IMR-90 (cell line): ENCODE measurements around the gene SPTLC1. TPM values are rescaled to one million over a fixed set of nuclear protein-coding genes. Genes with fewer than 3 reads are reported as not detected.
A peak's percentile ranks its signal among the peaks of the same experiment; 100 is the strongest.

Experiments used
- ATAC-seq: fragments of 200-7000 bp; cut with Tn5 transposase; 2 replicates; pipeline ENCODE4 v1.9.1; 2020; ENCODE audit warnings: low read depth, mild to moderate bottlenecking, moderate library complexity
- BruUV-seq: library from RNA; stranded (reverse); fragments of 400-500 nt; replicated peaks from 2 replicates; lab custom pipeline; 2021; lab: Mats Ljungman, UMichigan
- CTCF ChIA-PET: fragments of 300-600 bp; formaldehyde crosslinking; extraction: SDS; loops from one replicate; lab custom pipeline; 2021; ENCODE audit warnings: antibody characterized with exemption; lab: Yijun Ruan, JAX
- POLR2A ChIA-PET: fragments of 300-600 bp; sonication (Branson Sonifier 250); formaldehyde crosslinking; loops from one replicate; lab custom pipeline; 2022; ENCODE audit warnings: antibody characterized with exemption; ENCODE audit not compliant: unreplicated experiment; lab: Charles Lee
- DNase-seq: peaks from one replicate; pipeline ENCODE4 v3.0.0; 2013
- H2AFZ ChIP-seq: replicated peaks from 2 replicates; pipeline ENCODE3; 2013; ENCODE audit warnings: low read length, mild to moderate bottlenecking; ENCODE audit not compliant: poor library complexity
- H2AK5ac ChIP-seq: 2 replicates; pipeline ENCODE4 v1.6.1; 2013; ENCODE audit warnings: low read depth, low read length, inconsistent platforms
- H2AK9ac ChIP-seq: replicated peaks from 2 replicates; pipeline ENCODE3; 2013; ENCODE audit warnings: mild to moderate bottlenecking, low read depth, low read length, moderate library complexity; ENCODE audit not compliant: poor library complexity
- H2BK120ac ChIP-seq: 2 replicates; pipeline ENCODE4 v1.6.1; 2013; ENCODE audit warnings: low read depth, low read length, inconsistent platforms
- H2BK15ac ChIP-seq: 3 replicates; pipeline ENCODE4 v1.6.1; 2013; ENCODE audit warnings: low read depth, low read length, inconsistent platforms
- H2BK20ac ChIP-seq: 2 replicates; pipeline ENCODE4 v1.6.1; 2013; ENCODE audit warnings: low read depth, mild to moderate bottlenecking, inconsistent platforms, low read length, moderate library complexity
- H2BK5ac ChIP-seq: 2 replicates; pipeline ENCODE4 v1.6.1; 2013; ENCODE audit warnings: mild to moderate bottlenecking, low read depth, low read length, inconsistent platforms; ENCODE audit not compliant: poor library complexity, severe bottlenecking
- H3K14ac ChIP-seq: replicated peaks from 2 replicates; pipeline ENCODE4 v1.6.1; 2013; ENCODE audit warnings: low read depth, low read length, inconsistent platforms
- H3K18ac ChIP-seq: 2 replicates; pipeline ENCODE4 v1.6.1; 2013; ENCODE audit warnings: low read depth, low read length, control low read depth
- H3K23ac ChIP-seq: 2 replicates; pipeline ENCODE4 v1.6.1; 2013; ENCODE audit warnings: low read depth, low read length, inconsistent platforms
- H3K27ac ChIP-seq: 2 replicates; pipeline ENCODE4 v1.5.1; 2013; ENCODE audit warnings: mild to moderate bottlenecking, control low read depth, low read length; ENCODE audit not compliant: insufficient read depth
- H3K27me3 ChIP-seq: 2 replicates; pipeline ENCODE4 v1.6.1; 2013; ENCODE audit warnings: low read length; ENCODE audit not compliant: control insufficient read depth, insufficient read depth
- H3K36me3 ChIP-seq: 2 replicates; pipeline ENCODE4 v1.6.1; 2013; ENCODE audit warnings: low read length, mixed read lengths; ENCODE audit not compliant: control insufficient read depth, insufficient read depth
- H3K4ac ChIP-seq: 2 replicates; pipeline ENCODE4 v1.6.1; 2013; ENCODE audit warnings: low read depth, low read length, inconsistent platforms
- H3K4me1 ChIP-seq: 2 replicates; pipeline ENCODE4 v1.6.1; 2013; ENCODE audit warnings: low read length, mixed read lengths; ENCODE audit not compliant: control insufficient read depth, insufficient read depth
- H3K4me2 ChIP-seq: 2 replicates; pipeline ENCODE4 v1.6.1; 2013; ENCODE audit warnings: low read depth, mild to moderate bottlenecking, control low read depth, low read length, moderate library complexity
- H3K4me3 ChIP-seq: 2 replicates; pipeline ENCODE4 v1.5.1; 2013; ENCODE audit warnings: low read depth, mild to moderate bottlenecking, control low read depth, low read length, moderate library complexity; ENCODE audit not compliant: insufficient read depth
- H3K56ac ChIP-seq: 2 replicates; pipeline ENCODE4 v1.6.1; 2013; ENCODE audit warnings: low read length, inconsistent platforms; ENCODE audit not compliant: insufficient read depth; ENCODE audit errors: extremely low read depth
- H3K79me1 ChIP-seq, 2 experiments: 2 replicates each; pipeline ENCODE4 v1.6.1; 2013; ENCODE audit warnings: low read length in 2 of 2, inconsistent platforms in 1 of 2, low read depth in 1 of 2
- H3K9ac ChIP-seq: 2 replicates; pipeline ENCODE4 v1.6.1; 2013; ENCODE audit warnings: low read depth, low read length, control low read depth
- H3K9me1 ChIP-seq: 2 replicates; pipeline ENCODE4 v1.6.1; 2013; ENCODE audit warnings: low read length, inconsistent platforms; ENCODE audit not compliant: insufficient read depth
- H3K9me3 ChIP-seq: 2 replicates; pipeline ENCODE4 v1.6.1; 2013; ENCODE audit warnings: low read length; ENCODE audit not compliant: control insufficient read depth, insufficient read depth
- H4K20me1 ChIP-seq: 2 replicates; pipeline ENCODE4 v1.6.1; 2013; ENCODE audit warnings: low read length, inconsistent platforms; ENCODE audit not compliant: insufficient read depth
- H4K5ac ChIP-seq: 2 replicates; pipeline ENCODE4 v1.6.1; 2013; ENCODE audit warnings: mild to moderate bottlenecking, low read depth, low read length, control low read depth
- H4K8ac ChIP-seq, 2 experiments: 2 replicates each; pipeline ENCODE4 v1.6.1; 2013; ENCODE audit warnings: low read depth in 2 of 2, low read length in 2 of 2, control low read depth in 1 of 2, inconsistent platforms in 1 of 2
- H4K91ac ChIP-seq: 2 replicates; pipeline ENCODE4 v1.6.1; 2013; ENCODE audit warnings: low read depth, low read length, inconsistent platforms; ENCODE audit not compliant: insufficient read depth
- BHLHE40 ChIP-seq: fragments of 150-350 bp; IDR thresholded peaks from 2 replicates; pipeline ENCODE4 v1.6.1; 2016; ENCODE audit warnings: mild to moderate bottlenecking, low read depth, low read length
- CEBPB ChIP-seq: IDR thresholded peaks from 2 replicates; pipeline ENCODE4 v1.6.1; 2012; ENCODE audit warnings: low read depth, low read length, improper control_type of control experiment
- FOS ChIP-seq: fragments of 150-350 bp; IDR thresholded peaks from 2 replicates; pipeline ENCODE4 v1.6.1; 2016; ENCODE audit warnings: low read depth, low read length
- MXI1 ChIP-seq: IDR thresholded peaks from 2 replicates; pipeline ENCODE4 v1.6.1; 2012; ENCODE audit warnings: low read depth, mild to moderate bottlenecking, low read length, moderate library complexity, borderline replicate concordance
- RAD21 ChIP-seq: IDR thresholded peaks from 2 replicates; pipeline ENCODE4 v1.6.1; 2012; ENCODE audit warnings: low read length, improper control_type of control experiment
- WGBS, 2 experiments: methylation state at CpG; one replicate each; pipeline versions ENCODE4 v1.1.5 to v1.1.7; 2013; ENCODE audit warnings: missing lambda C conversion rate in 2 of 2; ENCODE audit not compliant: insufficient read length in 1 of 2; ENCODE audit errors: extremely low coverage in 2 of 2; 5-methylcytosine and 5-hydroxymethylcytosine counted together
- dilution Hi-C: fragments of 300-500 bp; cut with HindIII; formaldehyde crosslinking; loops from one replicate; pipeline ENCODE4 v1.14.3; 2018; ENCODE audit warnings: low sequenced_read_pairs; ENCODE audit not compliant: unreplicated experiment
- in situ Hi-C: fragments of 300-500 bp; cut with MboI; formaldehyde crosslinking; loops from 3 replicates; pipeline ENCODE4 v1.14.3; 2019; ENCODE audit warnings: low sequenced_read_pairs, inconsistent platforms, mixed read lengths
- intact Hi-C: fragments of 100-400 bp; cut with micrococcal nuclease; formaldehyde crosslinking; loops from 2 replicates; pipeline ENCODE4 v1.10.0; 2022
- polyA plus RNA-seq, 3 experiments: library from polyadenylated mRNA; depleted of rRNA; stranded (reverse); fragments of >200 nt; gene quantifications; 2 replicates each; pipeline ENCODE4 v1.2.3, GENCODE V29; 2012; ENCODE audit warnings: low replicate concordance in 1 of 3
- total RNA-seq: library from RNA; depleted of rRNA; stranded (reverse); fragments of >200 nt; gene quantifications from 2 replicates; pipeline ENCODE4 v1.2.3, GENCODE V29; 2012
- TF ChIP-seq, protein P1 (sequence below): fragments of 150-350 bp; IDR thresholded peaks from 2 replicates; pipeline ENCODE4 v1.6.1; 2016; ENCODE audit warnings: low read depth, mild to moderate bottlenecking, low read length, moderate library complexity, borderline replicate concordance

The SPTLC1 gene
- total and polyA plus RNA-seq, 2 of the 4 experiments (the other 2 are of a cell fraction): 65.7 to 92.7 TPM

DNA sequence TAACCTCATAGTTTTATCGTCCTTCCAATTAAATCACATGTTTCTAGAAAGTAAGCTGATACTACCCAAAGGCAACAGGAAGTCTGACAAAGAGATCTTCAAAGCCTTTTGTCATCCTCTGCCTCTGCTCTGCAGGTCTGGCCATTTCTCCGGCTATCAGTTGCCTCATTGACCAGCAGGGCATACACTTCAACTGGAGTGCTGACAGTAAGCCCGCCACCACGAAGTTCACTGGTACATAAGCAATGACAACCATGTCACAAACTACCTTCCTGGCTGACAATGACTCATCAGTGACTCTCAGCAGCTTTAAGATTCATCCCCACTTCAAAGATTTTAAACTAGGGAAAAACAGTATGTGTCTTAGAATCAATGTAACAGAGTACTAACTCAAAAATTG is 20.6 kb downstream of the SPTLC1 start:
- Histone ChIP-seq H4K8ac (no peak overlapping the region), H2BK20ac (no peak overlapping the region), H3K14ac (no peak overlapping the region), H2BK15ac (no peak overlapping the region), H3K18ac (no peak overlapping the region), H3K56ac (no peak overlapping the region), H2AK9ac (no peak overlapping the region), H3K9me1 (peaks cover 4% of the 10 kb centered on the region; the same call in 1 of the 2 replicates), H3K4ac (no peak overlapping the region), H2AK5ac (peak overlapping the region; percentile 10; the same call in 1 of the 2 replicates), H3K27me3 (no peaks in the 10 kb centered on the region), H3K4me1 (peaks cover 5% of the 10 kb centered on the region), H3K36me3 (peaks cover 5% of the 10 kb centered on the region), H4K91ac (no peak overlapping the region), H3K9ac (no peak overlapping the region), H3K9me3 (no peaks in the 10 kb centered on the region; the same call in 1 of the 2 replicates), H2AFZ (no peak overlapping the region), H3K4me3 (no peak overlapping the region), H3K27ac (no peak overlapping the region), H2BK120ac (no peak overlapping the region), H3K4me2 (no peak overlapping the region), H4K5ac (no peak overlapping the region), H4K20me1 (peaks cover 9% of the 10 kb centered on the region), H2BK5ac (no peak overlapping the region), H3K23ac (0 out of 2 replicates have a peak overlapping the region, but pooled peaks have one; percentile 17), H3K79me1 (peaks cover 30 to 68% of the 10 kb centered on the region in 2 experiments)
- dilution Hi-C loops (no loop called here), intact Hi-C loops (loop anchor here (5.0 kb wide), 1 partner anchor 47 kb away; no protein-coding TSS in a partner anchor), in situ Hi-C loops (no loop called here)
- ChIA-PET POLR2A (no interaction called here), CTCF (interaction anchor here (0.6 kb wide), 1 partner anchor 54 kb away, joined by 3 read pairs; no protein-coding TSS in a partner anchor)
- ATAC-seq (peak; percentile 56), DNase-seq (peak; percentile 43)
- no TSS peak for BruUV-seq
- no CpG with 5 or more reads among the region's 4 CpGs for WGBS, 2 experiments
- no peak for TF ChIP-seq CEBPB
- no peak for TF ChIP-seq BHLHE40
- TF ChIP-seq RAD21: no peak
- no peak for TF ChIP-seq MXI1
- TF ChIP-seq FOS: no peak
- TF ChIP-seq, protein P1, sequence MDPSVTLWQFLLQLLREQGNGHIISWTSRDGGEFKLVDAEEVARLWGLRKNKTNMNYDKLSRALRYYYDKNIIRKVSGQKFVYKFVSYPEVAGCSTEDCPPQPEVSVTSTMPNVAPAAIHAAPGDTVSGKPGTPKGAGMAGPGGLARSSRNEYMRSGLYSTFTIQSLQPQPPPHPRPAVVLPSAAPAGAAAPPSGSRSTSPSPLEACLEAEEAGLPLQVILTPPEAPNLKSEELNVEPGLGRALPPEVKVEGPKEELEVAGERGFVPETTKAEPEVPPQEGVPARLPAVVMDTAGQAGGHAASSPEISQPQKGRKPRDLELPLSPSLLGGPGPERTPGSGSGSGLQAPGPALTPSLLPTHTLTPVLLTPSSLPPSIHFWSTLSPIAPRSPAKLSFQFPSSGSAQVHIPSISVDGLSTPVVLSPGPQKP: no peak
